ENCODE measurements around the gene KLC1.

DNA sequence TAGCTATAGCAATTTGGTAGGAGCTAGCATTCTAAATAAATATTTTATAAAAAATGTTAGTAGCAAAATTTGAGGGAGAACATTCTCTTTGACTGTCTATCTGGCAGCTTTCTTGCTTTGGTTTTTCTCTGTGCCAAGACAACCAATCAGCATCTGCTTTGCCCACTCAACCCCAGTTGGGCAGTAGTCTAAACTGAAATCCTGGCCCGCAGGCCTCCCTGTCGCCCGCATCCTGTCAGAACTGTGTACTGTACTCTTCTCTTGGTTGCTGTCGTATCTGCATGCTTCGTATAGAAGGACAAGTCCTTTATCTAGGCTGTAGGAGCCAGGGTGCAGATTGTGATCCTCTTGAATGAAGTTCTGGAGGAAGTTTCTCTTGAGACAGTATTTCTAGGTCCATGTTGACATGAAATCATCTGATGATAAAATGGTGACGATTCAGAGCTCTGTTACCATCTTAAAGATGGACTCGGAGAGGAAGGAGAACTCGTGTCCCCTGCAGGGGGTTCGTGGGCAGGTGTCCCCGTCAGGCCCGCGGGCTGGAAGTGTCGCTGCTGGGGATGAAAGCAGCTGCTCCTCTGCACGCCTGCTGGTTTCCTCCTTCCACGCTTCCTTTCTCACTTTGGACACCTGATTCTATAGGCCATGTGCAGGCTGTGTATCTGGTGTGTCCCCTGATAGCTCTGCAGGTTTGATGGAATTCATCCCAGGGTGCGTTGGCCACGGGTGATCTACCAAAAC is 51.6 kb downstream of the KLC1 start:
- TF ChIP-seq CTCF (IDR thresholded peaks at IDR 0.05) (no peak), EP300 (IDR thresholded peaks at IDR 0.05; ENCODE audit: low read depth) (no peak), POLR2A (IDR thresholded peaks at IDR 0.05) (no peak)

Data from transverse colon (tissue), 3 donors.